Measurements from ENCODE around the gene STAM. TPM values are rescaled to one million over a fixed set of nuclear protein-coding genes. Genes with fewer than 3 reads are reported as not detected.

STAM gene
- total RNA-seq, 1 experiment from 2014 or later = 21.5 TPM

Small RNA genes lying within 50 kb of the gene (small RNA-seq; reads per million reads assigned to genes)
- not detected for gene AC069542.2

Other genes with a start within 250 kb of the STAM start
- not detected in 2 replicates for gene ST8SIA6, start 189.6 kb upstream of the STAM start, total RNA-seq (2014; rRNA removed; shearing (Covaris generic))
- 28.9 and 35.8 TPM in 2 replicates for gene HACD1, start 26.8 kb upstream of the STAM start, total RNA-seq (2014; rRNA removed; shearing (Covaris generic))
- gene TMEM236, start 108.0 kb downstream of the STAM start, total RNA-seq (2014; rRNA removed; shearing (Covaris generic)) = not detected in 2 replicates
- 0.03 TPM in 1 of 2 replicates, not detected in the other for gene MRC1, start 165.2 kb downstream of the STAM start, total RNA-seq (2014; rRNA removed; shearing (Covaris generic))